Ishikawa (cell line): ENCODE data around the gene ZMIZ1.

Experiments used
- CEBPB ChIP-seq: IDR thresholded peaks from 2 replicates; pipeline ENCODE4 v1.6.1; 2012
- CREB1 ChIP-seq: IDR thresholded peaks from 2 replicates; pipeline ENCODE4 v1.6.1; 2012; ENCODE audit warnings: low read depth
- EGR1 ChIP-seq: IDR thresholded peaks from 2 replicates; pipeline ENCODE4 v1.6.1; 2012
- EP300 ChIP-seq: IDR thresholded peaks from 2 replicates; pipeline ENCODE4 v1.6.1; 2012; ENCODE audit warnings: borderline replicate concordance
- FOXM1 ChIP-seq: IDR thresholded peaks from 2 replicates; pipeline ENCODE4 v1.6.1; 2012; ENCODE audit warnings: low read depth, borderline replicate concordance
- MAX ChIP-seq: IDR thresholded peaks from 2 replicates; pipeline ENCODE4 v1.6.1; 2012
- NFIC ChIP-seq: IDR thresholded peaks from 2 replicates; pipeline ENCODE4 v1.6.1; 2012
- RAD21 ChIP-seq: IDR thresholded peaks from 2 replicates; pipeline ENCODE4 v1.6.1; 2012; ENCODE audit warnings: low read depth
- TAF1 ChIP-seq: IDR thresholded peaks from 2 replicates; pipeline ENCODE4 v1.6.1; 2012; ENCODE audit warnings: low read depth, mild to moderate bottlenecking
- TCF12 ChIP-seq: IDR thresholded peaks from 2 replicates; pipeline ENCODE4 v1.6.1; 2012; ENCODE audit warnings: low read depth
- TEAD4 ChIP-seq: IDR thresholded peaks from 2 replicates; pipeline ENCODE4 v1.6.1; 2012
- USF1 ChIP-seq: IDR thresholded peaks from 2 replicates; pipeline ENCODE4 v1.6.1; 2012
- YY1 ChIP-seq: IDR thresholded peaks from 2 replicates; pipeline ENCODE4 v1.6.1; 2012; ENCODE audit warnings: low read depth
- ZBTB7A ChIP-seq: IDR thresholded peaks from 2 replicates; pipeline ENCODE4 v1.6.1; 2012; ENCODE audit warnings: low read depth
- TF ChIP-seq, protein P1 (sequence below): IDR thresholded peaks from 2 replicates; pipeline ENCODE4 v1.6.1; 2012; ENCODE audit warnings: low read depth, mild to moderate bottlenecking

ZMIZ1 gene

GRCh38 chr10:79238606-79239005 lies 169.8 kb downstream of the ZMIZ1 start:
- no peak for TF ChIP-seq EP300
- no peak for TF ChIP-seq RAD21
- no peak for TF ChIP-seq EGR1
- TF ChIP-seq NFIC = no peak
- TF ChIP-seq CREB1 = no peak
- no peak for TF ChIP-seq MAX
- TF ChIP-seq, protein P1, sequence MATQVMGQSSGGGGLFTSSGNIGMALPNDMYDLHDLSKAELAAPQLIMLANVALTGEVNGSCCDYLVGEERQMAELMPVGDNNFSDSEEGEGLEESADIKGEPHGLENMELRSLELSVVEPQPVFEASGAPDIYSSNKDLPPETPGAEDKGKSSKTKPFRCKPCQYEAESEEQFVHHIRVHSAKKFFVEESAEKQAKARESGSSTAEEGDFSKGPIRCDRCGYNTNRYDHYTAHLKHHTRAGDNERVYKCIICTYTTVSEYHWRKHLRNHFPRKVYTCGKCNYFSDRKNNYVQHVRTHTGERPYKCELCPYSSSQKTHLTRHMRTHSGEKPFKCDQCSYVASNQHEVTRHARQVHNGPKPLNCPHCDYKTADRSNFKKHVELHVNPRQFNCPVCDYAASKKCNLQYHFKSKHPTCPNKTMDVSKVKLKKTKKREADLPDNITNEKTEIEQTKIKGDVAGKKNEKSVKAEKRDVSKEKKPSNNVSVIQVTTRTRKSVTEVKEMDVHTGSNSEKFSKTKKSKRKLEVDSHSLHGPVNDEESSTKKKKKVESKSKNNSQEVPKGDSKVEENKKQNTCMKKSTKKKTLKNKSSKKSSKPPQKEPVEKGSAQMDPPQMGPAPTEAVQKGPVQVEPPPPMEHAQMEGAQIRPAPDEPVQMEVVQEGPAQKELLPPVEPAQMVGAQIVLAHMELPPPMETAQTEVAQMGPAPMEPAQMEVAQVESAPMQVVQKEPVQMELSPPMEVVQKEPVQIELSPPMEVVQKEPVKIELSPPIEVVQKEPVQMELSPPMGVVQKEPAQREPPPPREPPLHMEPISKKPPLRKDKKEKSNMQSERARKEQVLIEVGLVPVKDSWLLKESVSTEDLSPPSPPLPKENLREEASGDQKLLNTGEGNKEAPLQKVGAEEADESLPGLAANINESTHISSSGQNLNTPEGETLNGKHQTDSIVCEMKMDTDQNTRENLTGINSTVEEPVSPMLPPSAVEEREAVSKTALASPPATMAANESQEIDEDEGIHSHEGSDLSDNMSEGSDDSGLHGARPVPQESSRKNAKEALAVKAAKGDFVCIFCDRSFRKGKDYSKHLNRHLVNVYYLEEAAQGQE = no peak
- TF ChIP-seq TCF12 = no peak
- TF ChIP-seq TAF1 = no peak
- no peak for TF ChIP-seq CEBPB
- TF ChIP-seq TEAD4 = no peak
- TF ChIP-seq YY1 = no peak
- no peak for TF ChIP-seq ZBTB7A
- no peak for TF ChIP-seq USF1
- no peak for TF ChIP-seq FOXM1

DNA sequence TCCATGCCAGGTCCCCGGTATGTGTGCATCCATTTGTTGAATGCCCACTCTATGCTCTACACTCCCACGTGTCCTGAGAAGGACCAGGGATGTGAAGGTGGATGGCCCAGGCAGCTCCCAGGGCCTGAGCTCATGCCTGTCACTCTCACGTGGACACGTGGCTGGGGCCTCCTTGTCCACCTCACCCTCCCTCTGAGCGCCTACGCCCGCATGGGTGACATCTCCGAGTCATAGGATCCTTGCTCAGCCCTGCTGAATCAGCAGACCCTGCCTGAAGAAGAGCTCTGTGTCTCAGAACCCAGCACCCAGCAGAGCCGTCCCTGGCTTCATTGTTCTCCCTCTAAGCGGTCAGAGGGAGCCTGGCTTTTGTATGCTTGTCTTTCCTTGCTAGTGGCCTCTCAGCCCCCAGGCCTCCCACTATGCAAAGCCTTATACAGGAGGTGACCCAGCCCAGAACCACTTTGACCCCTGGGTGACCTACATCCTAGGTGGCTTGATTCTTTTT lies 170.6 kb downstream of the ZMIZ1 start:
- TF ChIP-seq CEBPB = no peak
- TF ChIP-seq USF1 = no peak
- no peak for TF ChIP-seq MAX
- TF ChIP-seq TAF1 = no peak
- no peak for TF ChIP-seq FOXM1
- no peak for TF ChIP-seq RAD21

DNA sequence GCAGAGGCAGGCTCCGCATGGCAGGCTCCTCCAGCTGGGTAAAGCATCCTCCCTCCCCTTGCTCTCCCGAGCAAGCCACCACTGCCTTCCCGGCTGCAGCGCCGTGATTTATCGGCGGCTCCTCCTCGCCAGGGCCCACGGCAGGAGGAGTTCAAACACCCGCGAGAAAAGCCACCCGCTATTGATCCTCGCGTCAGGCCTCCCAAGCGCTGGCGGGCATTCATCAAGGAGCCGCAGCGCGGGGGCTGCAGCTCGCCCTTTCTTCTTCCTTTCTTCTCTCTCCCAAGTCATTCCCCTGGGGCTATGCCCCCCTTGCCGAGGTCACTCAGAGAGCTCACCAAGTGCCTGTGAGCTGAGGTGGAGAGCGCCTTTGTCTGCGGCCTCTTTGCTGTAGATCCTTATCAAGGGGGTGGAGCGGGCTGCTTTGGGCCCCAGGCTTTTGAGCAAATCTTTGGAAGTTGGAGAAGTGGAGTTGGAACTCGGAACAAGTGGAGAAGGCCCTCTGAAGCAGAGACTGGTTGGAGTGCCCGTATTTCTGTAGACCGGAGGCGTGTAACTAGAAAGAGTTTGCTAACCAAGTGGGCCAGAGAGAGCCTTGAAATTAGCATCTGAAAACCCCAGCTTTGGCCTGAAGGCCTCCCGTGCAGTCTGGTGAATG lies 171.3 kb downstream of the ZMIZ1 start:
- TF ChIP-seq TCF12 (no peak), USF1 (no peak), EP300 (no peak), FOXM1 (no peak), YY1 (no peak), MAX (no peak), CREB1 (no peak), TAF1 (no peak), ZBTB7A (no peak), RAD21 (no peak), CEBPB (no peak)
- TF ChIP-seq, protein P1 = no peak

DNA sequence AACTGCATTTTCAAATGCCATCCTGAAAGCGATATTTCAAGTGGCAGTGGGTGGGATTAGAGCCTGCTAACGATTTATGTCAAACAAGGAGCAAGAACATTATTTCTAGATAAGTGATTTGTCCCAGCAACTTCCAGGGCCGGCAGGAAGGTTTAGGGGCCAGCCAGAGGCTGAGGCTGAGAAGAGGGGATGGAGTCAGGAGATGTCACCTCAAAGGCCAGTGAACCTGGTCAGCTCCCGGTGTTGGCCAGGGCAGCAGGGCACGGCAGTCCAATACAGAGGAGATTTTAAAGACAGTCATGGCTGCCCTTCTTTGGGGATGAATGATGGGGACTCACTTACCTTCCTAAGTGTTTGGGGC lies 172.8 kb downstream of the ZMIZ1 start:
- TF ChIP-seq, protein P1 = no peak
- TF ChIP-seq TCF12 = no peak
- no peak for TF ChIP-seq TEAD4
- TF ChIP-seq CEBPB = no peak
- no peak for TF ChIP-seq FOXM1
- no peak for TF ChIP-seq RAD21
